Mucosa of stomach (tissue), 1 donor: ENCODE results near the gene STRN3.
"Not testable (repeated sequence)": the region's sequence is repeated elsewhere in the genome, so short reads cannot be mapped to it uniquely, and the experiment has no call there.

Source experiments
- H3K27me3 ChIP-seq: one replicate; pipeline ENCODE4 v1.7.0; 2013; ENCODE audit warnings: mild to moderate bottlenecking, low read length; ENCODE audit not compliant: control insufficient read depth, insufficient read depth
- H3K36me3 ChIP-seq: one replicate; pipeline ENCODE4 v1.7.0; 2013; ENCODE audit warnings: low read length; ENCODE audit not compliant: control insufficient read depth, insufficient read depth
- H3K4me1 ChIP-seq: one replicate; pipeline ENCODE4 v1.7.0; 2013; ENCODE audit warnings: mild to moderate bottlenecking, low read length; ENCODE audit not compliant: control insufficient read depth, insufficient read depth
- H3K4me3 ChIP-seq: one replicate; pipeline ENCODE4 v1.7.0; 2013; ENCODE audit warnings: low read length
- H3K9ac ChIP-seq: one replicate; pipeline ENCODE4 v1.7.0; 2013; ENCODE audit warnings: mild to moderate bottlenecking, low read length, moderate library complexity
- H3K9me3 ChIP-seq: one replicate; pipeline ENCODE4 v1.7.0; 2013; ENCODE audit warnings: mild to moderate bottlenecking, low read length, moderate library complexity; ENCODE audit not compliant: control insufficient read depth
- donor health status: Pancreatic carcinoma.

STRN3 gene

DNA sequence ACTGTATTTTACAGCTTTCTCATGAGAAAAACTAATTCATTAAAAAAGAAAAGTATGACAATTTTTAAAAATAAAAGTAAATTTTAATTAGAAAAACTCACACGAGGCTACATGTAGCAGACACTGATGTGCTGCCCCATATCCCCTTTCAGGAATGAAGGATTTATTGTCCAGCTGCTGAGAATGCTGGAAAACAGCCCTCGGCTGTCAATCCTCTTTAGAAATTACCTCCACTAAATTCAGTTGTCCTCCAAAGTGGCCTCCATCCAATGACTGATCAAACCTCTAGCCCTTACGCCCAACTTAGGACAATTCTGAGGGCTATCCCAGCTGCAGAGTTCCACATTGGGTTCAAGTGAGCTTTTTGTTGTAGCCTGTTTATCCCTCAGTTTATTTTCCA lies 30.5 kb downstream of the STRN3 start:
- Histone ChIP-seq H3K4me3 (no peak overlapping the region), H3K27me3 (no peaks in the 10 kb centered on the region), H3K9ac (no peak overlapping the region), H3K36me3 (no peaks in the 10 kb centered on the region), H3K4me1 (peaks cover 8% of the 10 kb centered on the region), H3K9me3 (no peaks in the 10 kb centered on the region)

DNA sequence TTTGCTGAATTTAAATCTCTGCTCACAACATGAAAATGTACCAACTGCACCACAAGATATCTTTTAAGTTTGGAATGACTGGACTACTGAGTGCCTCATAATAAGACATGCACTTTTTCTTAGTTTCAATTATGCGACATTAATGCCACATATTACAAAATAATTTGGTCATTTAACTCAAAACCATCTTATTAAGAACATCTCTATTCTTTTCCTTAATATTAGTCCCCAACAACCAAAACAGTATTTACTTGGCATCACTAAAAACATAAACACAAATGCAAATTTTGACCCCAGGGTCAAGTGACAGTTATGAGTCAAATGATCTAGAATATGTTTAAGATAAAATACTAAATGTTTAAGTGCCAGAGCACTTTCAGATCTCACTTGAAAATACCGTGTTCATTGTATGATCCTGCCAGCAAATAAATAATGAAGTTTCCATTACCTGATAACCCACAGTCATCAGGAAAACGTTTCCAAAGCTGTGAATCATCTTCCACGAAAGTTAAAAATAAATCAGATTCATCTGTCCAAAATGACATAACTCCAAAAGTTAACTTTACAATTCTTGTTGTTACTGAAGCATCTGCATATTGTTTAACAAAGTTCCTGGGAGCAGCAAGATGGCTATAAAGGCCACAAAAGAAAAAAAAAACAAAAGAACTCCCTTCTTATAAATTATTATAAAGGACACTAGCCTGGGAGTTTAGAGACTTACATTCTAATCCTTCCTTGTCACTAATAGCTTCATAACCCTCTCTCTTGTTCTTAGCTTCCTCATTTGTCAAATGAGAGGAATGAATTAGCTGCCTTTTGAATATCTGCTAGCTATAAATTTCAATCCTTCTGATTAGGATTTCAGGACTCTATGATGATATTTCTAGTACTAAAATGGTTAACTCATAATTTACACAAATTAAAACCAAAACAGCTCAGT lies 31.2 kb downstream of the STRN3 start:
- Histone ChIP-seq H3K4me3 (no peak overlapping the region), H3K9me3 (no peaks in the 10 kb centered on the region), H3K9ac (no peak overlapping the region), H3K27me3 (no peaks in the 10 kb centered on the region), H3K4me1 (peaks cover 5% of the 10 kb centered on the region), H3K36me3 (no peaks in the 10 kb centered on the region)

DNA sequence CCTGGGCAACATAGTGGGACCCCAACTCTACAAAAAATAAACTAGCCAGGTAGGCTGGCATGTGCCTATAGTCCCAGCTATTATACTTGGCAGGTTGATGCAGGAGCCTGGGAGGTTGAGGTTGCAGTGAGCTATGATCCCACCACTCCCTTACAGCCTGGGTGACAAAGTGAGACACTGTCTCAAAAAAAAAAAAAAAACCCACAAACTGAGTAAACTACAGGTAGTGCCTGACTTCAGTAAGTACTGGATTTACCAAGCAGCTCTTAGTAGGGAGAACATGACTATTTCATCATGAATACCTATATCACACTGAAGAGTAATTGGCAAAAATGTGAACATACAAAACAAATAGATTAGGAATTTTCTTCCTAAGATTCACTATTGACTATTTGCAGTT lies 33.1 kb downstream of the STRN3 start:
- Histone ChIP-seq H3K4me3 (no peak overlapping the region), H3K27me3 (no peaks in the 10 kb centered on the region), H3K4me1 (peaks cover 5% of the 10 kb centered on the region), H3K9ac (no peak overlapping the region), H3K9me3 (no peaks in the 10 kb centered on the region), H3K36me3 (no peaks in the 10 kb centered on the region)

DNA sequence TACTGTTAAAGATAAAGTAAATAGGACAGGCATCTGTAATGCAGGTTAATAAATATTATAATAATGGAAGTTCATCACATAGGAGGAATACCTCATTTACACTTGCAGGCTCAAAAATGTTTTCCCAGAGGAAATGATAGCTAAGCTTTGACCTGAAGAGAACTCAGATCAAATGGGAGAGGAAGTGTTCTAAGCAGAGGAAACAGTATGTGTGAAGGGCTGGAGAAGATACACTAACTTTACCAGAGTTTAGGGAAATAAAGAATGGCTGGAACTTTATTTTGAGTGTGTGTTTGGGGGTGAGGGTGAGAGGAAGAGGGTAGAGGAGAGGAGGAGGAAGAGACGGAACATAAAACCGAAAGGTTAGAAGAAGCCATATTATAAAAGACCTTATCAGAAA lies 34.8 kb downstream of the STRN3 start:
- Histone ChIP-seq H3K4me3 (no peak overlapping the region), H3K9ac (no peak overlapping the region), H3K36me3 (no peaks in the 10 kb centered on the region), H3K9me3 (no peaks in the 10 kb centered on the region), H3K4me1 (peaks cover 5% of the 10 kb centered on the region), H3K27me3 (no peaks in the 10 kb centered on the region)

DNA sequence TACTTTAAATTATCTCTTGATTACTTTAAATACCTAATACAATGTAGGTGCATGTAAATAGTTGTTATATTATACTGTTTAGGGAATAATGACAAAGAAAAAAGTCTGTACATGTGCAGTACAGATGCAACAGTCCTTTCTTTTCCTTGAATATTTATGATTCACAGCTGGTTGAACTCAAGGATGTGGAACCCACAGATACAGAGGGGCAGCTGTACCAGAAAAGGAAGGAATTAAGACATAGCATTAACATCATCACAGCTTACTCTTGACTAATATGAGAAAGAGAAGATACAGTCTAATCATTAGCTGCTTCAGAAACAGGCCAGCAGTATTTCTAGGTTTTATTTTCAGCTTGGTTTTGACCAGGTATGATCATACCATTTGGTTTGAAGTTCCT lies 35.4 kb downstream of the STRN3 start:
- Histone ChIP-seq H3K4me3 (no peak overlapping the region), H3K9ac (no peak overlapping the region), H3K27me3 (no peaks in the 10 kb centered on the region), H3K4me1 (peaks cover 5% of the 10 kb centered on the region), H3K9me3 (no peaks in the 10 kb centered on the region), H3K36me3 (no peaks in the 10 kb centered on the region)

DNA sequence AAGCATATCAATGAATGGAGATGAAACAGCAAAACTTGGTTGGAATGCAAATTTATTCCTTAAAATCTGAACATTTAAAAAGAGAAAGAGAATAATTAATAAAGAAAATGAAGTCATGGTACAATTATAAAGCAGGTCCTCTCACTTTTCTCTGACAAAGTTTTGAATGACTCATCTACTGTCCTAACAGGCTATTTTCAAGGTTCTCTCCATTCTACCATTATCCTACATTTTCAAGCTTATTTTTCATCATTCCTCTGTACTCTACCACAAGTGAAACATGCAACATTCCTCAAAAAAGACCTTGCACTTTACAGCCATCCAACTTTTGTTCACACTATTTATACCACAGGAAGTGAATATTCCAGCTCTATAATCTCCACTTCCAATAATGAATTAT lies 37.7 kb downstream of the STRN3 start:
- no peaks in the 10 kb centered on the region for H3K36me3 ChIP-seq
- no peaks in the 10 kb centered on the region for H3K4me1 ChIP-seq
- no peak overlapping the region for H3K4me3 ChIP-seq
- H3K9ac ChIP-seq = no peak overlapping the region
- H3K9me3 ChIP-seq = no peaks in the 10 kb centered on the region
- H3K27me3 ChIP-seq = no peaks in the 10 kb centered on the region

DNA sequence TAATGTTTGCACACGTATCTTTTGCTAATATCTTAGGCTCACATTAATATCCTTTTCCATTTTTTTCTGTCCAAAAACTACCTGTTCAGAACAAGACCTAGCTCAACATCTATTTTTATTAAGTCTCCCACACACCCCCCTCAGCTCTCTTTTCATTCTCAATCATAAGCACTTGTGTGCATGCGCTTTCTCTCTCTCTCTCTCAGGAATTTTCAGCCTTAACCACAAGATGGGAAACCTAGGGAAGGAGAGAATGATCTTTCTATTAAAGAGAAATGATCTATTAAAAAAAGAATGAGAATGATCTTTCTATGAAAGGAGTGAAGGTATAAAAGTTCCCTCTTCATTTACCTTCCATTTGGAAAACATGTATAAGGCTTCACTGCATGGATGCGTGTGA lies 40.4 kb downstream of the STRN3 start:
- H3K27me3 ChIP-seq = no peaks in the 10 kb centered on the region
- H3K9ac ChIP-seq = no peak overlapping the region
- no peaks in the 10 kb centered on the region for H3K9me3 ChIP-seq
- H3K4me3 ChIP-seq = no peak overlapping the region
- no peaks in the 10 kb centered on the region for H3K4me1 ChIP-seq
- no peaks in the 10 kb centered on the region for H3K36me3 ChIP-seq

DNA sequence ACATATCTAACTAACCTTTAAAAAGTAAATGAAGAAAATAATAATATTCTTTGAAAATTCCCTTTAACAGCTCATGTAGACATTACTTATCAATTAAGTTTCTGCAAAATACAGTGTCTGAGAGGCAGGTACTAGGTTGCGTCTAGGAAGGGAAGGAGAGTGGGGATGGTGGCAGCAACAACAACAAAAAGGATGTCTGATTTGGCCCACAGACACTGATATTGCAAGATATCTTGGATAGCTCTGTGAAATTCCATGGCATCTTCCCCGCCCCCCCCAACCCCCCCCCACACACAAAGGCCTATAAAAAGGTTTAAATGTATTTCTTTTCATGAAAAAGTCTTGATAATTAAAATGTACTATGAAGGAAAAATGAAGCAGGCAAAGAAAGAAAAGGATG lies 42.3 kb downstream of the STRN3 start:
- H3K27me3 ChIP-seq = no peaks in the 10 kb centered on the region
- no peak overlapping the region for H3K4me3 ChIP-seq
- no peak overlapping the region for H3K9ac ChIP-seq
- no peaks in the 10 kb centered on the region for H3K36me3 ChIP-seq
- no peaks in the 10 kb centered on the region for H3K9me3 ChIP-seq
- no peaks in the 10 kb centered on the region for H3K4me1 ChIP-seq

DNA sequence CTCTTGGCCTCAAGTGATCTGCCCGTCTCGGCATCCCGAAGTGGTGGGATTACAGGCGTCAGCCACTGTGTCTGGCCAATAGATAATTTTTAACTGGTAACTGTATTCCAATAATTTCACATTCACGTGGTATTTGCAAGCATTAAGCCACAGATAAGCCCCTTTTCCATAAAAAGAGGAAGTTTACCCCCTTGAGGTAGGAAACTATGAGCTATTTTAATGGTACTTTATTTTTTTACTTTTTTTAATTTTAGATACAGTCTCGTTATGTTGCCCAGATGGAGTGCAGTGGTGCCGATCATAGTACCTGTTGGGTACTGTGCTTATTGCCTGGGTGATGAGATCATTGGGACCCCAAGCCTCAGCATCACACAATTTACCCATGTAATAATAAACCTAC lies 43.6 kb downstream of the STRN3 start:
- H3K9me3 ChIP-seq = no peaks in the 10 kb centered on the region
- no peaks in the 10 kb centered on the region for H3K36me3 ChIP-seq
- no peaks in the 10 kb centered on the region for H3K27me3 ChIP-seq
- no peaks in the 10 kb centered on the region for H3K4me1 ChIP-seq
- H3K4me3 ChIP-seq = no peak overlapping the region
- H3K9ac ChIP-seq = no peak overlapping the region

DNA sequence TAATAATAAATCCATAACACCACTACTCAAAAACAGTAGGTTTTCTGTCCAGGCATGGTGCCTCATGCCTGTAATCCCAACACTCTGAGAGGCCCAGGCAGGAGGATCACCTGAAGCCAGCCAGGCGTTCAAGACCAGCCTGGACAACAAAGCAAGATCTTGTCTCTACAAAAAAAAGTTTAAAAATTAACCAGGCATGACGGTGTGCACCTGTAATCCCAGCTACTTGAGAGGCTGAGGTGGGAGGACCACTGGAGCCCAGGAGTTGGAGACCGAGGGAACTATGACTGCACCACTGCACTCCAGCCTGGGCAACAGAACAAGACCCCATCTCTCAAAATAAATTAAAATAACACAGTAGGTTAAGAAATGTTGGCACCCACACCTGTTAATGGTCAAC lies 45.2 kb downstream of the STRN3 start:
- Histone ChIP-seq H3K9me3 (no peaks in the 10 kb centered on the region), H3K4me3 (no peak overlapping the region), H3K36me3 (no peaks in the 10 kb centered on the region), H3K9ac (no peak overlapping the region), H3K27me3 (no peaks in the 10 kb centered on the region), H3K4me1 (no peaks in the 10 kb centered on the region)

DNA sequence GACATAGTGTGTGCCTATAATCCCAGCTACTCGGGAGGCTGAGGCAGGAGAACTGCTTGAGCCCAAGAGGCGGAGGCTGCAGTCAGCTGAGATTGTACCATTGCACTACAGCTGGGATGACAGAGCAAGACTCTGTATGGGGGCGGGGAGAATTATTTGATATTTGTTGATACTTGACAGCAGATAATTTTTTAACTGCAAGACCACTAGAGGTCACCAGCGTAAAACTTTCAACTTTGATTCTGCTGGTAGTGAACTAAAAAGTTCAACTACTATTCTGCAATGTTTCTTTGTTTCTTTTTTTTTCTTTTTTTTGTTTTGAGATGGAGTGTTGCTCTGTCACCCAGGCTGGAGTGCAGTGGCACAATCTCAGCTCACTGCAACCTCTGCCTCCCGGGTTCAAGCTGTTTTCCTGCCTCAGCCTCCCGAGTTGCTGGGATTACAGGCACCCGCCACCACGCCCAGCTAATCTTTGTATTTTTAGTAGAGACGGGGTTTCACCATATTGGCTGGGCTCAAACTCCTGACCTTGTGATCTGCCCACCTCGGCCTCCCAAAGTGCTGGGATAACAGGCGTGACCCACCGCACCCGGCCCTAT lies 46.0 kb downstream of the STRN3 start:
- H3K27me3 ChIP-seq, H3K9ac ChIP-seq, H3K4me1 ChIP-seq, H3K4me3 ChIP-seq, H3K9me3 ChIP-seq, H3K36me3 ChIP-seq: not testable (repeated sequence)

DNA sequence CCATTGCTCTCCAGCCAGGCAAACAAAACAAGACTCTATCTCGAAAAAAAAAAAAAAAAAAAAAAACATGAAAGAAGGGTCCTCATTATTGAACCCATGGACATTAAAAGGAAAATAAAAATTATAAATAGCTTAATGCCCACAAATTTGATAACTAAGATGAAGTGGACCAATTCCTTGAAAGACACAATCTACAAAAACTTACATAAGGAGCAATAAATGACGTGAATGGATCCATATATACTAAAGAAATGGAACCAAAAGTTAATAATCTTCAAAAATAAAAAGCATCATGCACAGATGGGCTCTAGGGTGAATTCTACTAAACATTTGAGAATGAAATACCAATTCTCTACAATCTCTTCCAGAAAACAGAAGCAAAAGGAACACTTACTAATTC lies 48.4 kb downstream of the STRN3 start:
- H3K9ac ChIP-seq = no peak overlapping the region
- H3K27me3 ChIP-seq = no peaks in the 10 kb centered on the region
- H3K4me1 ChIP-seq = peaks cover 3% of the 10 kb centered on the region
- no peaks in the 10 kb centered on the region for H3K36me3 ChIP-seq
- no peaks in the 10 kb centered on the region for H3K9me3 ChIP-seq
- H3K4me3 ChIP-seq = no peak overlapping the region
